Chondrocyte (in vitro differentiated cells): ENCODE data around the gene PLXNA2. TPM values are rescaled to one million over a fixed set of nuclear protein-coding genes. Genes with fewer than 3 reads are reported as not detected.

Experiments used
- DNase-seq: peaks from one replicate; pipeline ENCODE4 v3.0.0; 2021; ENCODE audit warnings: mixed read lengths, low spot score
- H3K27ac Mint-ChIP-seq: one replicate; pipeline ENCODE4 v1.8.0; 2021; ENCODE audit warnings: mild to moderate bottlenecking, moderate library complexity, mixed read lengths; ENCODE audit not compliant: unreplicated experiment
- H3K27me3 Mint-ChIP-seq: 2 replicates; pipeline ENCODE4 v1.8.0; 2021; ENCODE audit warnings: low read depth, mixed read lengths
- H3K36me3 Mint-ChIP-seq: 2 replicates; pipeline ENCODE4 v1.8.0; 2021; ENCODE audit warnings: low read depth, mixed read lengths
- H3K4me1 Mint-ChIP-seq: 2 replicates; pipeline ENCODE4 v1.8.0; 2021; ENCODE audit warnings: low read depth, mild to moderate bottlenecking, mixed read lengths
- H3K4me3 Mint-ChIP-seq: one replicate; pipeline ENCODE4 v1.8.0; 2021; ENCODE audit warnings: mild to moderate bottlenecking, moderate library complexity, mixed read lengths; ENCODE audit not compliant: unreplicated experiment
- H3K9me3 Mint-ChIP-seq: 2 replicates; pipeline ENCODE4 v1.8.0; 2021; ENCODE audit warnings: low read depth, mixed read lengths
- total RNA-seq: library from RNA; stranded (reverse); gene quantifications from 3 replicates; pipeline ENCODE4 v1.2.1, GENCODE V29; 2021
- TF ChIP-seq, protein P1 (sequence below): fragments of 200-600 bp; sonication (generic); IDR thresholded peaks from 2 replicates; pipeline ENCODE4 v1.5.0; 2021; ENCODE audit warnings: antibody characterized with exemption, mild to moderate bottlenecking, moderate library complexity

PLXNA2 gene
- total RNA-seq, 1 donor from 2014 or later, result 22.0 TPM

DNA sequence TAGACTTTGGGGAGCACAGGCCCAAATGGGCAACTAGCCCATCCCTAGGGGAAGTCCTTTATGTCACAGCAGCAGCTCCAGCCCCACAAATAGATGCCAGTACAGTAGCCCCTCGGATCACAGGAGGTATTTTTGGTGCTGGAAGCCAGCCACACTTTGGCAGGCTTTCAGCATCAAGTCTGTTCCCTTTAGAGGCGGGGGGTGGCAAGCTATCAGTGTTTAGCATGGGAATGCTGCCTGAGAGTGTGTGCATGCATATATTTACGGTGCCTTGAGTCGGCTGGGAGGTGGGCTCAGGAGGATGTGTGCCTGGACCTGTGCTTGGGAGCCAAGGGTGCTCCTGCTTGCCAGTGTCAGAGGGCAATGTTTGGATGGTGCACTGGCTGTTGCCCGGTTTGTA lies 3.5 kb upstream of the PLXNA2 start:
- peaks cover 41% of the 10 kb centered on the region for H3K4me1 Mint-ChIP-seq
- H3K27ac Mint-ChIP-seq, result no peak overlapping the region
- no peaks in the 10 kb centered on the region for H3K9me3 Mint-ChIP-seq
- H3K27me3 Mint-ChIP-seq, result peaks cover 2% of the 10 kb centered on the region
- H3K4me3 Mint-ChIP-seq, result no peak overlapping the region
- no peak for DNase-seq
- TF ChIP-seq, protein P1, sequence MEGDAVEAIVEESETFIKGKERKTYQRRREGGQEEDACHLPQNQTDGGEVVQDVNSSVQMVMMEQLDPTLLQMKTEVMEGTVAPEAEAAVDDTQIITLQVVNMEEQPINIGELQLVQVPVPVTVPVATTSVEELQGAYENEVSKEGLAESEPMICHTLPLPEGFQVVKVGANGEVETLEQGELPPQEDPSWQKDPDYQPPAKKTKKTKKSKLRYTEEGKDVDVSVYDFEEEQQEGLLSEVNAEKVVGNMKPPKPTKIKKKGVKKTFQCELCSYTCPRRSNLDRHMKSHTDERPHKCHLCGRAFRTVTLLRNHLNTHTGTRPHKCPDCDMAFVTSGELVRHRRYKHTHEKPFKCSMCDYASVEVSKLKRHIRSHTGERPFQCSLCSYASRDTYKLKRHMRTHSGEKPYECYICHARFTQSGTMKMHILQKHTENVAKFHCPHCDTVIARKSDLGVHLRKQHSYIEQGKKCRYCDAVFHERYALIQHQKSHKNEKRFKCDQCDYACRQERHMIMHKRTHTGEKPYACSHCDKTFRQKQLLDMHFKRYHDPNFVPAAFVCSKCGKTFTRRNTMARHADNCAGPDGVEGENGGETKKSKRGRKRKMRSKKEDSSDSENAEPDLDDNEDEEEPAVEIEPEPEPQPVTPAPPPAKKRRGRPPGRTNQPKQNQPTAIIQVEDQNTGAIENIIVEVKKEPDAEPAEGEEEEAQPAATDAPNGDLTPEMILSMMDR, result no peak
- H3K36me3 Mint-ChIP-seq, result no peaks in the 10 kb centered on the region

DNA sequence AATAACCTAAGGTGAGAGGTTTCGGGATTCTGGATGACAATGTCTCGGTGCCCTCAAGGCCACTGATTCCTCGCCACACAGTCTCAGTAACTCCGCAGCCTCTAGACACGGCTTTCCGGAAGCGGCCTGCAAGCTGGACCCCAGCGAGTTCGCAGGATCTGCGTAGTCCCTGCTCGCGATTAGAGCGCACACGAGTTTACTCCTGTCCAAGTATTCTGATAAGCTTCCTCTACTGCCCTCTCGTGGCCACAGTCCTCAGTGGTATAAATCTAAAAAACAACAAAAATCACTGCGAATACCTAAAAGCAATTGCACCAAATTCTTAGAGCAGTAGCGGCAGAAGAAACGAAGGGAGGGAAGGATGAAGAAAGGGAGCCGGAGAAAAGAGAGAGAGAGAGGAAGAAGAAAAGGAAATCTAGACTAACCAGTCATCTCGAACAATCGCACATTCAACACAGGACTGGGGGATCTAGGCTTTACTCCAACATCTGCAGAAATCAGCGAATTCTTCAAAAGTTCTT lies 1.1 kb upstream of the PLXNA2 start:
- DNase-seq, result no peak
- Mint-ChIP-seq H3K27me3 (peaks cover 2% of the 10 kb centered on the region), H3K4me3 (peak overlapping the region; percentile 71), H3K4me1 (peaks cover 55% of the 10 kb centered on the region), H3K36me3 (no peaks in the 10 kb centered on the region), H3K27ac (peak overlapping the region; percentile 69), H3K9me3 (no peaks in the 10 kb centered on the region)
- TF ChIP-seq, protein P1, result peak; percentile 94

DNA sequence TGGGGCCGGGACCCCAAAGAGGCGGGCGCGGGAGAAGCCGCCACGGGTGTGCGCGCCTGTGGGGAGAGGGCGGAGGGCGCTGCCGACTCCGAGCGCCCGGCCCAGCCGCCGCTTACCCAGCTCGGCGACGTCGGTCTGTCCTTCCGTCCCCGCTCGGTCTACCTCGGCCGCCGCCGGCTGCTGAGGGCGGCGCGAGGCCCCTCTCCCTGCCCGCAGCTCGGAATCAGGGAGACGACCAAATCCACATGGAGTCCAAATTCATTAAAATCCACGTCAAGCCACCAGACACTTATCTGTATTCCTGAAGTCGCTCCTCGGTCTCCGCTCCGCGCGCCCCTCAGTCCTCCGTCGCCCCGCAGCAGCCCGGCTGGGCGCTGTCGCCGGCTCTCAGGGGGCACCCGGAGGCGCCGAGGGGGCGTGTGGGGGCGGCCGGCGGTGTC lies 637 bp downstream of the PLXNA2 start:
- DNase-seq, result no peak
- TF ChIP-seq, protein P1, result peak; percentile 29
- no peaks in the 10 kb centered on the region for H3K27me3 Mint-ChIP-seq
- peaks cover 64% of the 10 kb centered on the region for H3K4me1 Mint-ChIP-seq
- no peaks in the 10 kb centered on the region for H3K36me3 Mint-ChIP-seq
- no peak overlapping the region for H3K27ac Mint-ChIP-seq
- no peaks in the 10 kb centered on the region for H3K9me3 Mint-ChIP-seq
- peak overlapping the region; percentile 96 for H3K4me3 Mint-ChIP-seq

DNA sequence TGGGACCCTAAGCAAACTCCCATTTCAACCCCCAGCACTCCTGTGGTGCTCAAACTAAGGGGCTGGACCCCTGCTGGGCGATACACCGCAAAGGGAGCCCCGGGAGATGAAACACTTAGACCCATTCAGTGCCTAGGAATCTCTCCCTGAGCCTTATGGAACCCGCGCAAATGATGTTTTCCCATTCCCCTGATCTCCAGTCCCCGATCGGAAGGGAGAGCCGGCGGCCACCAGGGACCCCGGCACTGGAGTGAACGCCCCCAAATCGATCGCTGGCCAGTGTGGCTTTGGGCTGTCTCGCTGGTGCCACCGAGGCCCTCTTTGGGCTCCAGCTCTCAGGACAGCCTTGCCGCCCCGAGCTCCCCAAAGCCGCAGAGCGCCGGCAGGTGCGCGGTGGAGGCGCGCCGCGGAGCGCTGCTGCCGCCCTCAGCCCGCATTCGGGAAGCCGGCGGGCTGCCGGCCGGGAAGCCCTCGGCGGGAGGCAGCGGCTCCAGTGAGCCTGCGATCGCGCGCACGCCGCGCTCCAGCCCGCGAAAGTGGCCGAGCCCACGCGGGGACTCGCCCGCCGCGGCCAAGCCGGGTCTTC lies 1.1 kb downstream of the PLXNA2 start:
- Mint-ChIP-seq H3K36me3 (no peaks in the 10 kb centered on the region), H3K27ac (no peak overlapping the region), H3K27me3 (no peaks in the 10 kb centered on the region), H3K4me1 (peaks cover 66% of the 10 kb centered on the region), H3K4me3 (peak overlapping the region; percentile 82), H3K9me3 (no peaks in the 10 kb centered on the region)
- DNase-seq, result no peak
- TF ChIP-seq, protein P1, result peak; percentile 66

DNA sequence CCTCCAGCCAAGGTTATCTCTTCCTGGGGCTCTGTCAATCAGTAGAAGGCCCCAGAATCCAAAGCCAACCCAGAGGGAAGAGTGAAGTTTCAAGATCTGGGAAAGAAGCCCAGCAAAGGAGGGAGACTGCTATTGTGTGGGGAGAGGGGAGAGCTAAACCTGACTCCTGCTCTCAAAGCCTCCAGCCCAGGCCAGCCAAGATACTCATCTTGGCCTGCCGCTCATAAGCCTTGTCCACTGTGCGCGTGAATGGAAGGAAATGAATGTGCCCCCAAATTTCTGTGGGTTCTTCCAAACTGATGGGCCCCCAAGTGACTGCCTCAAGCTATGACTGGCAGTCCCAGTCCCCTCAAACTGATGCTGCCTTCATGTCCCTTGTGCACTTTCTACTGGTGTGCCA lies 2.0 kb downstream of the PLXNA2 start:
- Mint-ChIP-seq H3K27ac (no peak overlapping the region), H3K36me3 (no peaks in the 10 kb centered on the region), H3K4me1 (peaks cover 68% of the 10 kb centered on the region), H3K4me3 (peak overlapping the region; percentile 82), H3K9me3 (no peaks in the 10 kb centered on the region), H3K27me3 (no peaks in the 10 kb centered on the region)
- no peak for DNase-seq
- TF ChIP-seq, protein P1, result no peak
